HG03139 (cell line): ENCODE data around the gene CLDN14.

Experiments used
- ATAC-seq: cut with Tn5 transposase; IDR thresholded peaks from one replicate; pipeline ENCODE4 v1.9.1; 2021; ENCODE audit not compliant: unreplicated experiment

Gene CLDN14

DNA sequence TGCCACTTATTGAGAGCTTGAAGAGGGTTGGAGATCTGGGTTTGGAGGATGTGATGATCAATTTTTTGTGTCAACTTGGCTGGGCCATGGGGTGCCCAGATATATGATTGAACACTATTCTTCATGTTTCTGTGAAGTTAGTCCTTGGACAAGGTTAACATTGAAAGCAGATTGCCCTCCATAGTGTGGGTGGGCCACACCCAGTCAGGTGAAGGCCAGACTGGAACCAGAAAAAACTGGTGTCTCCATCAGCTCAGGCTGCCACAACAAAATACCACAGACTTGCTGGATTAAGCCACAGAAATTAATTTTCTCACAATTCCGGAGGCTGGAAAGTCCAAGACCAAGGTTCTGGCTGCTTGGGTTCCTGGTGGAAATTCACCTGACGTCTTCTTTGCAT, 7.5 kb downstream of the CLDN14 start:
- ATAC-seq: no peak

DNA sequence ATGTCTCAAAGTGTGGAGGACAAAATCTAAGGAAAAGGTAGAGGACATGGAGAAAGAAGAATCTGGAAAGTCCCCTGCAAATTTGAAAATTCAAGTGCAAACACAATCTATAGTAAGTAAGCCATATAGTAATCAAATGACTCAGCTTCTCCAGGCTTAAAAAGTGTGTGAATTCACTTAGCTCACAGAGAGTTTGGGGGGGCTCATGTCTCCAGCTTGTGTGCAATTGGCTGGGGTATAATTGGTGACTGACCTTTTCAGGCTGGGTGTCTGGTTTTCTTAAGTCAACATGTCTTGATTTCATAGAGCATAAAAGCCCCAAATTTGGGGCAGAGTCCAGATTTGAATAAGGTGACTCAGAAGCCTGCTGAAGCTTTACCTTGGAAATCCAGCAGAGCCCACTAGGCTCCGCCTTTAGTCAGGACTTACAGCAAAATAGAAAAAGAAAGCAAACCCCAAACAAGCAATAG, 8.6 kb downstream of the CLDN14 start:
- ATAC-seq: no peak

DNA sequence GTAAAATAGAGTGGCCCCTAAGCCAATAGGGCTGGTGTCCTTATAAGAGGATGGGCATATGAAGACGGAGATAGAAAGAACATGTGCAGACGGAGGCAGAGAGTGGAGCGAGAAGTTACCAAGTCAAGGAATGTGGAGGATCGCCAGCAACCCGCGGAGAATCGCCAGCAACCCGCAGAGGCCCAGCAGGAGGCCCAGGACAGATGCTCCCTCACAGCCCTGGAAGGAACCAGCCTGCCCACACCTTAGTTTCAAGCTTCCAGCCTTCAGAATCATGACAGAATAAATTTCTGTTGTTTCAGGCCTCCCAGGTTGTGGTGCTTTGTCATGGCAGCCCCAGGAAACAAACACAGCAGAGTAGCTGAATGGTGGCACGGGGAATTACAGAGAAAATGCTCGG, 9.6 kb downstream of the CLDN14 start:
- no peak for ATAC-seq

DNA sequence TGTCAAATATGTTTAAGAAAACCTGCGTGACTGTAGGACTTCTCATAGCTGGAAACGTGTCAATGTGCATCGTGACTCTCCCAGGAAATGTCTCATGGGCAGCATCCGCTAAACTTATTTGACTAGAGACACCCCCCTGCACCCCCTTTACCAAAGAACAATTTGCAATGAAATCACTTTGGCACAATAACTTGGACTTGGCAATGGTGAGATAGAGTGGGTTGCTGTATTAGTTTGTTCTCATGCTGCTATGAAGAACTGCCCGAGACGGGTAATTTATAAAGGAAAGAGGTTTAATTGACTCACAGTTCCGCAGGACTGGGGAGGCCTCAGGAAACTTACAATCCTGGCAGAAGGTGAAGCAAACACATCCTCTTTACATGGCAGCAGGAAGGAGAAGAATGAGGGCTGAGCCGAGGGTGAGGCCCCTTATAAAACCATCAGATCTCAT, 13.8 kb downstream of the CLDN14 start:
- ATAC-seq: no peak

DNA sequence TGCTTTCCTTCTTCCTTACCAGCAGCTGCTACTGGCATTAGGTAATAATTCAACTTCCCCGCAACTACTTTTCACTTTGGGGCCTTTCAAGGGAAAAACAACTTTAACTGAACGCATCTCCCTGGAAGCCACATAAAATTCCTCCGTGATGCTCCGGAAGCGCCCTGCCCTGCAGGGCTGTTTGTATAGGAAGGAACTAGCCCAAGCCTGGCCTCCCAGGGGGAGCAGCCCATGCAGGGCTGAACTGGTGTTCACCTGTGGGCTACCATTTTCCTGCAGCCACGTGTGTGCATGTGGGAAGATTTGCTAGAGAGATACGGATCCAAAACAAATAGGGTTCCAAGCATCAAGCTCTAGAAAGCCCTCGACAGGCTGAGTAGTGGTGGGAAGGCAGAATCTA, 14.4 kb downstream of the CLDN14 start:
- no peak for ATAC-seq

DNA sequence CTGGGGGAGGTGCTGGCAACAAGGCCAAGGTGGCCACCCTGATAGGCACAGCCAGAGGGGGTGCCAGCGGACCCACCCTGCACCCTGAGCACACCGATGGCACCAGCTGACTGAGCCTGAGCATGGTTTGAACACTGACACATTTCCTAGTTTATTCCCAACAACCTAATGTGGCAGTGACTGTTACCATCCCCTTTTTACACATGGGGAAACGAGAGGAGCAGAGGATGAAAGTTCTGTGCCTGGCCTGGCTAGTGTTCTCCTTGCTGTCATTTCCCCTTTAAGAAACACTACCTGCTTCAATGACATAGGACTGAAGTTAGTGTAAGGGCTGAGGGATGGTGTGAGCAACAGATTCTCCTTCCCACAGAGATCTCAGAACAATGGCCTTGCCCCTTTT, 15.3 kb downstream of the CLDN14 start:
- ATAC-seq: no peak

DNA sequence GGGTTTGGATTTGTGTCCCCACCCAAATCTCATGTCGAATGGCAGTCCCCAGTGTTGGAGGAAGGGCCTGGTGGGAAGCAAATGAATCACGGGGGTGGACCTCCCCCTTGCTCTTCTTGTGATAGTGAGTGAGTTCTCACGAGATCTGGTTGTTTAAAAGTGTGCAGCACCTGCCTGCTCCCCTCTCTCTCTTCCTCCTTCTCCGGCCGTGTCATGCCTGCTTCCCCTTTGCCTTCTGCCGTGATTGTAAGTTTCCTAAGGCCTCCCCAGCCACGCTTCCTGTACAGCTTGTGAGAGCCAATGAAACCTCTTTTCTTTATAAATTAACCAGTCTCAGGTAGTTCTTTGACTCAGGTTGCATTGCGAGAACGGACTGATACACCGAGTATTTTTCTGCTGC, 15.9 kb downstream of the CLDN14 start:
- no peak for ATAC-seq

DNA sequence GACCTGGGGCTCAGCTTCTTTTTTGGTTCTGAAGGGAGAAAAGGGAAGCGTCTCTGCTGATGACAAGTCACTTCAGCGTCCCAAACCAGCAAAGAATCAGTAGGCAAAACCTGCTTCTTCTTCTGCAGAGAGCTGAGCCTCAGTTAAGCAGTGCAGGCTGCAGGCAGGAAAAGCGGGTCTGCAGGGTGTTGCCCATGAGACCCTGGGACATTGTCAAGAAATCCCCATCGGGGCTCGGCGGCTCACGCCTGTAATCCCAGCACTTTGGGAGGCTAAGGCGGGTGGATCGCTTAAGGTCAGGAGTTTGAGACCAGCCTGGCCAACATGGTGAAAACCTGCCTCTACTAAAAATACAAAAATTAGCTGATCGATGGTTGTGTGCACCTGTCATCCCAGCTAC, 16.7 kb downstream of the CLDN14 start:
- ATAC-seq: no peak

DNA sequence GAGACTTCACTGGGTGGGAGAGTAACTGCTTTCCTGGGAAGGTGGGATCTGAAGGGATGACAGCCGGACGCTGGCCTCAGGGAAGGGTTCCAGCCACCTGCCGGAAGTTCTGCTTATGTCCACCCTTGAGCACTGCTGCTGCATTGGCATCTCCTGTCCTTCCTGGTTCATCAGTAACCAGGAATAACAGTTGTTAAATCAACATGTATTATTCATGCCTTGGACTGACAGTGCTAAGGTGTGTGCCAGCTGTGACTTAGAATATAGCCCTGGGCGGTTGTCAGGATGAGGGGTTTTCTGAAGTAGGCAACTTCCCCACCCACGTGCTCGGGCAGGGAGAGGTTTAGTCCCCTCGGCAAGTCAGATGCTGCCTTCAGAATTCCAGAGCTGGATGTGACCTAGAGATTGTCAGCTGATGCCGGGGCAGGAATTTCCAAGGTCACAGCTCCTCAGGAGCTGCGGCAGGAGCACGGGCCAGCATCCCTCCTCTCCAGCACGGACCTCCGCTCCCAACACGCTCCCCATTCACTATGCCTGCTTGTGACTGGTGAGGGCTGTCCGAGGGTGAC, 17.9 kb downstream of the CLDN14 start:
- ATAC-seq: no peak

DNA sequence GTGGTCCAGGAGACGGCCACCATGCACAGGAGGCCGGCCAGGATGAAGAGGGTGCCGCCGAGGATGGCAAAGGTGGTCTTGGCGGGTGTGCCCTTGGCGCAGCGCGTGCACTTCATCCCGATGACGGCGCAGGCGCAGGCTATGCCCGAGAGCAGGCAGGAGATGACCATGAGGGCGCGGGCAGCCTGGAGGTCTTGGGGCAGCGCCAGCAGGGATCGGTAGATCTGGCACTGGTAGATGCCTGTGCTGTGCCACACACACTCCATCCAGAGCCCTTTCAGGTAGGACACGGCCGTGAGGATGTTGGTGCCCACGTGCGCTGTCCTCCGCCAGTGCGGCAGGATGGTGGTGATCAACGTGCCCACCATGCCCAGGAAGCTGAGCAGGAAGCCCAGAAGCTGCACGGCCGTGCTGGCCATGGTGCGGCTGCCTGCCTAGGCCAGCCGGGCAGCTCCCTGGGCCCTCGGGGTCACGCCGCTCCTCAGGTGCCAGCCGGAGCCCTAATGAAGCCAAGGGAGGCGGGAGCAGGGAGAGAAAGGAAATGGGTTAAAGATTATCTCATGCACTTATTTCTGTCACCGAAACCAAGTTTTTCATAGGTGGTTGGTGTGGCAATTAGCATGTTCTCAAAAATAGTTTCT, 18.5 kb downstream of the CLDN14 start:
- no peak for ATAC-seq

DNA sequence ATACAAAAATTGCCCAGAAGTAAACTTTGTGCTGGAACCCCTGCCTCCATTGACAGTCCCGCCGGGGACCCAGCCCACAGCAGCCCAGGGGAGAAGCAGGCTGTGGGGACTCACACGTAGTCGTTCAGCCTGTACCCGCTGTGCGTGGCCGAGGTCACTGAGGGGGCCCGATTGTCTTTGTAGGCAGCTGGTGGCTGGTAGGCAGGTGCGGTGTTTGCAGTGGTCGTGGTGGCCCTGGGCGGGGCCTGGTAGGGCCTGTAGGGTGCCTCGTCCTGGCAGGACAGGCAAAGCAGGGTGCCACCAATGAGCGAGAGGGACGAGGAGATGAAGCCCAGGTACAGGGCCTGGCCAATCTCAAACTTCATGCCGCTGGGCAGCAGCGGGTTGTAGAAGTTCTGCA, 19.1 kb downstream of the CLDN14 start:
- ATAC-seq: no peak

DNA sequence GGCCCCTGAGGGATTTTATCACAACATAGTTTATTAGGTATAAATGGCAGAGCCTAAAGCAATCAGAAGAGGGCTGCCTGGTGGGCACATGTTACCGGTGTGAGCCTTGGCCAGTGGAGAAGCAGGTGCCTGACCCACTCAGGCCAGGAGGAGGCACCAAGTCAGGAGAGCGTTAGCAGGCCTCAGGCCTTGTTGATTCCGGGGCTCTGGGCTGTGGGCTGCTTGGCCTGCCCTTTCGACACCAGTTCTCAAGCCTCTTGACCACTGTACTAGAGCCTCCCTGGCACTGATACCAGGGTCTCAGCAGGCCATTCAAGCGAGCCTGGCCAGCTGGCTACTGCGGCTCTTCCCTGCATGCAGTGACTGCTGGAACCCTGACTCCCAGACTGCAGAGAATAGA, 20.8 kb downstream of the CLDN14 start:
- no peak for ATAC-seq

DNA sequence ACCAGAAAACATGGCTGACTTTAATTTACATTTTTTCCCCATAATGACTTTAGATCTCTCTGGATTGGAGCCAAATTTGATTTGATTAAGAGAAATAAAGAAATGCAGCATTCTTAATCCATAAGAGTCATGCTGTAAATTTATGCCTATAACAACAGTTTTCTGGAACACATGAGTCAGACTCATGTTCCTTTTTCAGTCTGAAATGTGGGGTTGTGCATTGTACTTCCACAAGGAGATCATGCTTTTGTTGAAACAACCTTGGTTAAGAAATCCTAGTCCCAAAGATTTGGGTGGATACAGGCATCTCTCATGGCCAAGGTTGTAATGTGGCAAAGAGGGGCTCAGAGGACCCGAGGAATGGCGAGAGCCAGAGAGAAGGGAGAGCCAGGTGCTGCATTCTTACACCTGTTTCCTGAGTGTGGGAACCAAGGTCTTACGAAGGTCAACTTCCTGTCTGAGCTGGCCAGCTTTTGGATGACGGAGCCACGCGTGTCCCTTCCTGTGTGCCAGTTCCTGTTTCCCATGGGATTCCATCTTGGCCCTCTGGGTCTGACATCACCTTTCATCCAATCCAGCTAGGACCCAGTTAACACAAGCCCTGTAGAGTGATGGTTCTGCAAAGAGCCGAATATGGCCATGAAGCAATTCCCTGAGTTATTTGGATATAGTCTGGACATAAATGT, 23.1 kb downstream of the CLDN14 start:
- no peak for ATAC-seq

DNA sequence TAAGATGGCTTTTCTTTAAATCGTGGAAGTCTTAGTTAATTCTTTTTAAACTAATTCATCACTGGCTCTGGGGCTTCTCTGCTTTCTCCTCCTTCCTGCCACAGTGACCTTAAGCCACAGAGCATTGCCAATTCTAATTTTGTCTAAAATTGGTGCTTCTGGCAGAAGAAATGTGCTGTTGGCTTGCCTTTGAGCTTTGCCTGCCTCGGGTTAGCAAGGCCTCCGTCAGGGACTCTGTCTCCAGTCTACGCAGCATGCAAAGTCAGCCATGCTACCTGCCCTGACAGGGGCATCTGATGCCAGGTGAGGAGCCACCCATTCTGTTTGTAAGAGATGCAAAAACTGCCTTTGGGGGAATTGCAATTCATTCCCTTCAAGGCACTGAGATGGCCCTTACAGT, 25.2 kb downstream of the CLDN14 start:
- no peak for ATAC-seq

DNA sequence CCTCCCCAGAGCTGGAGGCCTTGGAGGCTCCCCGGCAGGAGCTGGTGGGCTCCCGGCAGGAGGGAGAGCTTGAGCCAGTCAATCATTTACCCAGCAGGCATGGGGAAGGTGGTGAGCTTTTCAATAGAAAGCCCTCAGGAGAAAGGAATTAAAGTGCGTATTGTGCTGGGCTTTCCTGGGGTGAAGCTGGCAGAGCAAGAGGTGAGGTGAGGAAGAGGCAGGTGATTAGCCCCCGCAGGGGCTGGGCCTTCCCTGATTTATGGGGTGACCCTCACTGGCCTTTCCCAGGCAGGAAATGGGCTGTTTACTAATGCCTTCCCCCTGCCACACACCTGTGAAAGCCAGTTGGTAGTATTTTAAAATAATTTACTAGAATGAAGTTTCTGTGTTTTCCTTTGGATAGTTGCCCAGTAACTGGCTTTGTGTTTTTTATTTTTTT, 25.8 kb downstream of the CLDN14 start:
- ATAC-seq: no peak

DNA sequence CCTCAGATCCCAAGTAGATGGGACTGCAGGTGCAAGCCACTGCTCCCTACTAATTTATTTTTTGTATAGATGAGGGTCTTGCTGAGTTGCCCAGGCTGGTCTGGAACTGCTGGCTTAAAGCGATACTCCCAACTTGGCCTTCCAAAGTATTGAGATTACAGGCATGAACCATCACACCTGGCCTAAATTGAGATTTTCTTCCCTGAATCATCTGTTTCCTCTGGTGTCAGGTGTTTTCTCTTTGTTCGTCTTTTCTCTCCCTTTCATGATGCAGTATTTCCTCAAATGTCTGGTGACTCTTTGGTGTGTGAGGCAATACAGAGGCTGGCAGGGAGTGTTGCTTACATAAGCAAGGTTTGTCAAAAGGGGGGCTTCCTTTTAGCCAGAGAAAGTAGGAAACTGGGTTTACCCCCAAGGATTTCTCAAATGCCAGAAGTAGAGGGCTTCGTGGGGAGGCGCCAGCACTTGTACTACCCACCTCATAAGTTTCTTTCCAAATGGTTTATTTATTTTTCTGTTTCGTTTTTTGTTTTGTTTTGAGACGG, 27.6 kb downstream of the CLDN14 start:
- ATAC-seq: no peak

DNA sequence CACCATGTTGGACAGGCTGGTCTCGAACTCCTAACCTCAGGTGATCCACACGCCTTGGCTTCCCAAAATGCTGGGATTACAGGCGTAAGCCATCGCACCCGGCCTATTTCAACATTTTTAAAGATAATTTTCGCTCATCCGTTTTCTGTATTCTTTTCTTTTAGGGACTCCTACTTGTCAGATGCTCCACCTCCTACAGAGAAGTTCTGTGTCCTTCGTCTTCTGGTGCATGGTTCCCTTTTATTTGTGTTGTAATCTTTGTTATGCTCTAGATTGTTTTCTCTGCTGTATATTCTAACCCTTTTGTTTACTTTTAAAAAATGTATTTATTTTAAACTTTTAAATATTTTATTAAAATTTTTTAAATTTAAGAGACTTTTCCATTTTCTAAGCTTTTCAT, 28.4 kb downstream of the CLDN14 start:
- no peak for ATAC-seq

DNA sequence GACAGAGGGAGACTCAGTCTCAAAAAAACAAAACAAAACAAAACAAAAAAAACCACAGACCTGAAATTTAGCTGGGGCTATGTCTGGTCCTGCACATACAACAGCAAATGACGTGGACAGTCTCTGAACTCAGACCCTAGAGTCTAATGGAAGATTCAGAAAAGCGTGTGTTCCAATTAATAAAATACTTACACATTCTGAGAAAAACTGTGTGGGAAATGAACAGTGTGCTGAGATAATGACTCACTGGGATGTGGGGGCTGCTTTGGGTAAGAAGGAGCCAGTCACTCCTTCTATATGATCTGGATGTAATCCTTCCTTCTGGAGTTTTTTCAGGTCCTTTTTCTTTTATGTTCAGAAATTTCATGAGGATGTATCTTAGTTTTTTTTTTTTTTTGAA, 29.4 kb downstream of the CLDN14 start:
- ATAC-seq: no peak

DNA sequence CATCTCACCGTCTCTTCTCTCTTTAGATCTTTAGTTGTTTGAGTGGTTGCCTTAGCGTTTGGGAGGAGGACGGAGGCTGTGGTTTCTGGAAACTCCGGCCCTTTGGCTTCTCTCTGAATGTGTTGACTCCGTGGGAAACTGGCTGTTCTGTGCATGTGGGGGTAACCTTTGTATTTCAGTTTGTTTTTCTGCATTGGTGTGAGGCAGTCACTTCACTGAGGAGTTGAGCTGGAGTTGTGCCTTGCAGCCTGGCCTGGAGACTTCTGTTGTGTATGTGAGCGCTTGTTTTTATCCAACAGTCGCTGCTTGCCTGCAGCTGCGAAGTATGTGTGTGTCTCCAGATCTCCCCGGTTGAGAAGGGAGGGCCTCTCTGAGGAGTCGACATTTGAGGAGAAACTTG, 33.6 kb downstream of the CLDN14 start:
- ATAC-seq: no peak

DNA sequence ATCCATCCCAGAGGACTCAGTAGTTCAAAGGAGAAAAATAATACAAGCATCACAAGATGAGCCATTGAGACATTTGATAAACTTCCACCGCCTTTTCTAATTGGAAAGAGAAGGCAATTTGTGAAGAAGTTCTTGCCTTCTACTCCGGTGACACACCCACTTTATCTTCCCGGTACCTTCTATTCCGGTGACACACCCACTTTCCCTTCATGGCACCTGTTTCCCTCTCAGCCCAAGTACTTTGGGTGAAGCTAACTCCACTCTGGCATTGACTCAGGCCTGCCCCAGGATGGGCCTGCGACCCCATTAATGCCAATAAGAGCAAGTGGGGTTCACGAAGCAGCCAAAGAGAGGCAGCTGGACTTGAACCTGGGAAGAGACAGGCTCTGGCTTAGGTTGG, 38.2 kb downstream of the CLDN14 start:
- ATAC-seq: no peak

DNA sequence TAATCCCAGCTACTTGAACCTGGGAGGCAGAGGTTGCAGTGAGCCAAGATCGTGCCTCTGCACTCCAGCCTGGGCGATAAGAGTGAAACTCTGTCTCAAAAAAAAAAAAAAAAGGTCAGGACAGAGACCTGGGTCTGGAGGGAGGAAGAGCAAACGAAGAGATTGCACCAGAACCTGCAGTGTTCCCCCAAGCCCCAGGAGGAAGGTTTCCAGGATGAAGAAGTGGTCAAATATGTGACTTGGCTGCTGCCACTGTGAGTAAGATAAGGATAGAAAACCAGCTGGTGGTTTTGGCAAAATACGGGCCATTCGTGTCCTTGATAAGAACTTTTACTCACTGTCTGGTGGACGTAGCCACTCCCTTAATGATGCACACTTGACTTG, 42.2 kb downstream of the CLDN14 start:
- no peak for ATAC-seq
